OCI-M2 (cell line): ENCODE measurements around the gene STXBP5.

Experiments used
- DNase-seq: peaks from one replicate; lab custom pipeline; 2025; ENCODE audit not compliant: unreplicated experiment; lab: John Stamatoyannopoulos, UW

The STXBP5 gene

GRCh38 chr6:147204060-147204785, at the start of gene STXBP5:
TSS of gene STXBP5 (plus strand) at chr6:147204417. CDS start at chr6:147204533, 116 bp downstream.
- no peak for DNase-seq

- no peak for DNase-seq
These were observed 49.8 kb upstream of the STXBP5 start for GRCh38 chr6:147154454-147154853.

- no peak for DNase-seq
These were observed 48.0 kb upstream of the STXBP5 start for GRCh38 chr6:147156218-147156617.

- no peak for DNase-seq
These were observed 47.3 kb upstream of the STXBP5 start for GRCh38 chr6:147156799-147157382.

- no peak for DNase-seq
These were observed 46.3 kb upstream of the STXBP5 start for GRCh38 chr6:147157930-147158329.

- DNase-seq, result no peak
These were observed 45.3 kb upstream of the STXBP5 start for GRCh38 chr6:147158881-147159280.

- no peak for DNase-seq
These were observed 44.5 kb upstream of the STXBP5 start for GRCh38 chr6:147159536-147160374.

GRCh38 chr6:147160593-147160992, 43.6 kb upstream of the STXBP5 start:
- DNase-seq, result no peak

GRCh38 chr6:147161253-147161973, 42.8 kb upstream of the STXBP5 start:
- no peak for DNase-seq

GRCh38 chr6:147161974-147162495, 42.2 kb upstream of the STXBP5 start:
- DNase-seq, result peak; percentile 72

- no peak for DNase-seq
These were observed 39.5 kb upstream of the STXBP5 start for GRCh38 chr6:147164761-147165160.

- peak; percentile 98 for DNase-seq
These were observed 37.8 kb upstream of the STXBP5 start for GRCh38 chr6:147166360-147166944.

GRCh38 chr6:147166992-147167391, 37.2 kb upstream of the STXBP5 start:
- no peak for DNase-seq

- no peak for DNase-seq
These were observed 36.4 kb upstream of the STXBP5 start for GRCh38 chr6:147167576-147168461.

GRCh38 chr6:147169529-147169928, 34.7 kb upstream of the STXBP5 start:
- DNase-seq, result no peak

- no peak for DNase-seq
These were observed 33.9 kb upstream of the STXBP5 start for GRCh38 chr6:147170269-147170668.

GRCh38 chr6:147173140-147173539, 31.1 kb upstream of the STXBP5 start:
- no peak for DNase-seq

GRCh38 chr6:147173675-147174308, 30.4 kb upstream of the STXBP5 start:
- no peak for DNase-seq

GRCh38 chr6:147176795-147177194, 27.4 kb upstream of the STXBP5 start:
- DNase-seq, result no peak
